Peyer's patch (tissue), 4 donors: ENCODE measurements around the gene NPPC. TPM values are rescaled to one million over a fixed set of nuclear protein-coding genes. Genes with fewer than 3 reads are reported as not detected.
A peak's percentile ranks its signal among the peaks of the same experiment; 100 is the strongest.

ENCODE experiments used
- DNase-seq, 3 donors: peaks; one replicate each; pipeline ENCODE4 v3.0.0-alpha.2; 2017 to 2019
- H3K27ac ChIP-seq, 4 donors: fragments of 200-600 bp; sonication (generic); one replicate each; pipeline ENCODE4 v1.5.1; 2016 to 2019
- H3K27me3 ChIP-seq, 2 donors: fragments of 200-600 bp; sonication (generic); one replicate each; pipeline ENCODE4 v1.5.1; 2019
- H3K36me3 ChIP-seq, 3 donors: fragments of 200-600 bp; sonication (generic); one replicate each; pipeline ENCODE4 v1.5.1; 2016 to 2019
- H3K4me1 ChIP-seq, 4 donors: fragments of 200-600 bp; sonication (generic); one replicate each; pipeline ENCODE4 v1.5.1; 2016 to 2019
- H3K4me3 ChIP-seq, 4 donors: fragments of 200-600 bp; sonication (generic); 1 replicate in 3 of 4; 2 replicates in 1 of 4; pipeline ENCODE4 v1.5.1; 2016 to 2019; ENCODE audit warnings: mild to moderate bottlenecking in 1 of 4
- H3K9me3 ChIP-seq, 4 donors: fragments of 200-600 bp; sonication (generic); one replicate each; pipeline ENCODE4 v1.5.1; 2016 to 2019; ENCODE audit warnings: mild to moderate bottlenecking in 1 of 4
- POLR2A ChIP-seq, 2 donors: fragments of 450-650 bp; IDR thresholded peaks; one replicate each; pipeline ENCODE4 v1.5.1; 2017; ENCODE audit warnings: antibody characterized with exemption in 2 of 2, mild to moderate bottlenecking in 2 of 2, moderate library complexity in 2 of 2
- small RNA-seq, 2 donors: library from RNA; depleted of rRNA; stranded (forward); fragments of <200 nt; gene quantifications; one replicate each; pipeline ENCODE3, GENCODE V24; 2016
- total RNA-seq, 4 donors: library from RNA; depleted of rRNA; stranded (reverse); fragments of >200 nt; gene quantifications; one replicate each; pipeline ENCODE4 v1.1.0, GENCODE V29; 2016
- TF ChIP-seq, protein P1 (sequence below), 6 experiments: fragments of 450-650 bp in 4 of 6; fragments of 200-600 bp in 2 of 6; sonication (generic) in 1 of 6; IDR thresholded peaks; one replicate each; pipeline ENCODE4 v1.5.1; 2017 to 2019; ENCODE audit warnings: antibody characterized with exemption in 6 of 6, mild to moderate bottlenecking in 3 of 6, moderate library complexity in 1 of 6

Gene NPPC
- total RNA-seq, 4 donors from 2014 or later: not detected

DNA sequence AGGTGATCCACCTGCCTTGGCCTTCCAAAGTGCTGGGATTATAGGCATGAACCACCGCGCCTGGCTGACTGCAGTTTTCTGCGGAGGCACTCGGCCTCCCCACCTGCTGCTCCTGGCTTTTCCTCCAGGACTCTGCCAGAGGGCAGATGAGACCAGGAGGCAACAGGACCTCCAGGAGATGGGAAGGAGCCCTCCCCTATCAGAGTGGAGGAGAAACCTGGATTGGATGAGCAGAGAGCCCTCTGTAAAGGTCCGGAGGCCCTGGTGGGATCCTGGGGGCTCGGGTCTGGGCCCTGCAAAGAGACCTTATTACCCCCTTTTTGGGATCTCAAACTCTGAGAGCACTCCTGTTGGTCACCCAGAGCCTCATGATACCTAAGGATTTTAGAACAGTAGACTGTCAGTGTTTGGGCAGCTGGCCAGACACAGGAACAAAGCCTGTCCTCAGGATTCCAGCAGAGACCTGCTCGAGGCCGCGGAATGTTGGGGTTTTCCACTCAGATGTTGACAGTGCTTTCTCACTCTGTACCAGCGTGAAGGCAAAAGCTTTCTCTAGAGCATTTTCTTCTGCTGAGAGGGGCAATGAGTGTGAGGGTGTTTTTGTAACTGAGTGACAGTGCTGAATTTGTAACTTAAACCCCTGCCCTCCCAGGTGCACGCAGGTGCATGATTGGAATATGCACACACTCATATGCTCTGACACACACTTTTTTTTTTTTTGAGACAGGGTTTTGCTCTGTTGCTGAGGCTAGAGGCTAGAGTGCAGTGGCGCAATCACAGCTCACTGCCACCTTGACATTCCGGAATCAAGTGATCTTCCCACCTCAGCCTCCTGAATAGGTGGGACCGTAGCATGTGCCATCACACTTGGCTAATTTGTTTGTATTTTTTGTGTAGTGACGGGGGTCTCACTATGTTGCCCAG lies 48.4 kb downstream of the NPPC start:
- Histone ChIP-seq H3K4me1 (peaks cover 0 to 6% (median 0%) of the 10 kb centered on the region in 4 donors), H3K27me3 (no peaks in the 10 kb centered on the region), H3K27ac (no peak overlapping the region), H3K9me3 (no peaks in the 10 kb centered on the region), H3K36me3 (no peaks in the 10 kb centered on the region), H3K4me3 (no peak overlapping the region)
- TF ChIP-seq POLR2A (IDR thresholded peaks at IDR 0.05): no peak
- TF ChIP-seq, protein P1, sequence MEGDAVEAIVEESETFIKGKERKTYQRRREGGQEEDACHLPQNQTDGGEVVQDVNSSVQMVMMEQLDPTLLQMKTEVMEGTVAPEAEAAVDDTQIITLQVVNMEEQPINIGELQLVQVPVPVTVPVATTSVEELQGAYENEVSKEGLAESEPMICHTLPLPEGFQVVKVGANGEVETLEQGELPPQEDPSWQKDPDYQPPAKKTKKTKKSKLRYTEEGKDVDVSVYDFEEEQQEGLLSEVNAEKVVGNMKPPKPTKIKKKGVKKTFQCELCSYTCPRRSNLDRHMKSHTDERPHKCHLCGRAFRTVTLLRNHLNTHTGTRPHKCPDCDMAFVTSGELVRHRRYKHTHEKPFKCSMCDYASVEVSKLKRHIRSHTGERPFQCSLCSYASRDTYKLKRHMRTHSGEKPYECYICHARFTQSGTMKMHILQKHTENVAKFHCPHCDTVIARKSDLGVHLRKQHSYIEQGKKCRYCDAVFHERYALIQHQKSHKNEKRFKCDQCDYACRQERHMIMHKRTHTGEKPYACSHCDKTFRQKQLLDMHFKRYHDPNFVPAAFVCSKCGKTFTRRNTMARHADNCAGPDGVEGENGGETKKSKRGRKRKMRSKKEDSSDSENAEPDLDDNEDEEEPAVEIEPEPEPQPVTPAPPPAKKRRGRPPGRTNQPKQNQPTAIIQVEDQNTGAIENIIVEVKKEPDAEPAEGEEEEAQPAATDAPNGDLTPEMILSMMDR (IDR thresholded peaks at IDR 0.05): no peak
- peak in 1 of 3 donors; percentile 46 for DNase-seq

DNA sequence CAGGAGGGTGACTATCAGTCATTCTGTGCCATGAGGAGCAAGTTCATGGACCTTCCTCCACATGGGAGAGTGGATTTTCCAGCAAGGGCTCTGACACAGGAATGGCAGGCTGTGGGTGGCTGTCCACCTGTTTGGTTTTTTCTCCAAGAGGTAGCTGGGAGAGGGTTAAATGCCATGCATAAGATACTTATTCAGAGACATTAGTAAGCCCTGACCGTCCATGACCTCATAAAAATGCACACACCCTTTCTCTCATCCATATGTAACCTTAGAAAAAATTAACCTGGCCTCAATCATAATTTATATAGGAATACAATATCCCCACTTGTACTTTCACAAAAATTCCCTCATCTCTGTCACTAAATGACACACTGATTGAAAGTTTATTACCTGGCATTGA lies 51.3 kb downstream of the NPPC start:
- TF ChIP-seq, protein P1 (IDR thresholded peaks at IDR 0.05): no peak
- no peak for TF ChIP-seq POLR2A (IDR thresholded peaks at IDR 0.05)
- Histone ChIP-seq H3K4me1 (peaks cover 0 to 6% (median 0%) of the 10 kb centered on the region in 4 donors), H3K36me3 (no peaks in the 10 kb centered on the region), H3K27me3 (no peaks in the 10 kb centered on the region), H3K9me3 (no peaks in the 10 kb centered on the region), H3K27ac (peak overlapping the region in 1 of 4 donors; percentile 65), H3K4me3 (no peak overlapping the region)
- no peak for DNase-seq

Small RNAs within 50 kb of the gene (small RNA-seq; reads per million reads assigned to genes)
- 0 reads per million in 2 donors for gene MIR1471

Other genes with a start within 250 kb of the NPPC start
- gene PTMA, start 217.9 kb downstream of the NPPC start, total RNA-seq: 1,000 to 10,000 TPM in 1 of 4 donors, 100 to 1,000 TPM in 3; 316 to 1,049 (median 353) TPM
- 10 to 100 TPM; 20.0 to 59.4 (median 25.7) TPM for gene PDE6D, start 145.1 kb downstream of the NPPC start, total RNA-seq
- 100 to 1,000 TPM in 1 of 4 donors, 10 to 100 TPM in 3; 33.5 to 217 (median 43.4) TPM for gene COPS7B, start 140.0 kb downstream of the NPPC start, total RNA-seq
- 100 to 1,000 TPM in 1 of 4 donors, 10 to 100 TPM in 3; 26.4 to 147 (median 58.3) TPM for gene DIS3L2, start 35.3 kb upstream of the NPPC start, total RNA-seq